Activated naive CD8-positive, alpha-beta T cell treated with anti-CD3 and anti-CD28 coated beads, Interleukin-2, amount 10 ng/mL, durations not matched to agents 7 days and 5 days (primary cell): ENCODE measurements around the gene NFIX. TPM values are rescaled to one million over a fixed set of nuclear protein-coding genes. Genes with fewer than 3 reads are reported as not detected.

ENCODE experiments used
- ATAC-seq: fragments of 150-1000 bp; cut with Tn5 transposase; one replicate; pipeline ENCODE4 v1.10.0; 2021; ENCODE audit warnings: low read depth, moderate library complexity
- POLR2A ChIA-PET: fragments of 350-600 bp; sonication (Branson Sonifier 250); formaldehyde crosslinking; loops from one replicate; lab custom pipeline; 2021; ENCODE audit warnings: antibody characterized with exemption; lab: Charles Lee
- DNase-seq: peaks from one replicate; pipeline ENCODE4 v3.0.0; 2021
- H3K27ac Mint-ChIP-seq: one replicate; pipeline ENCODE4 v1.8.0; 2022; ENCODE audit warnings: mild to moderate bottlenecking, mixed read lengths
- H3K27me3 Mint-ChIP-seq: one replicate; pipeline ENCODE4 v1.8.0; 2022; ENCODE audit warnings: mild to moderate bottlenecking, moderate library complexity, mixed read lengths
- H3K36me3 Mint-ChIP-seq: one replicate; pipeline ENCODE4 v1.8.0; 2021; ENCODE audit warnings: mild to moderate bottlenecking, mixed read lengths
- H3K4me1 Mint-ChIP-seq: one replicate; pipeline ENCODE4 v1.8.0; 2021; ENCODE audit warnings: mixed read lengths
- H3K4me3 Mint-ChIP-seq: one replicate; pipeline ENCODE4 v1.8.0; 2022; ENCODE audit warnings: mild to moderate bottlenecking, moderate library complexity, mixed read lengths
- H3K9me3 Mint-ChIP-seq: one replicate; pipeline ENCODE4 v1.8.0; 2021; ENCODE audit warnings: mixed read lengths
- total RNA-seq, 2 experiments: library from RNA; stranded (reverse); gene quantifications; one replicate each; pipeline ENCODE4 v1.2.3, GENCODE V29; 2021

The NFIX gene
- total RNA-seq, 2 experiments from 2014 or later, result 1.5 to 2.5 TPM

- H3K4me1 Mint-ChIP-seq, result peaks cover 17% of the 10 kb centered on the region
- ATAC-seq, result peak; percentile 38
- no peaks in the 10 kb centered on the region for H3K27me3 Mint-ChIP-seq
- H3K4me3 Mint-ChIP-seq, result peak within 1 kb of the TSS; percentile 92
- no peaks in the 10 kb centered on the region for H3K9me3 Mint-ChIP-seq
- peaks cover 5% of the 10 kb centered on the region for H3K36me3 Mint-ChIP-seq
- POLR2A ChIA-PET, result interaction anchor here (0.6 to 5.5 kb wide), 7 partner anchors 12 to 235 kb away, joined by 3 to 50 read pairs (median 3); partner anchors contain the start of gene DNASE2
- H3K27ac Mint-ChIP-seq, result peak within 1 kb of the TSS; percentile 92
- peak; percentile 88 for DNase-seq
Observed at GRCh38 chr19:13116282-13117175, 121.3 kb downstream of the NFIX start, which contains the start of gene TRMT1. Gene TRMT1, minus strand, starts transcription at chr19:13116740. Its CDS starts 341 bp downstream, at chr19:13116399.

- ATAC-seq (peak; percentile 7), DNase-seq (no peak)
- POLR2A ChIA-PET, result interaction anchor here (0.5 to 5.5 kb wide), 19 partner anchors 12 to 1361 kb away, joined by 3 to 50 read pairs (median 4); partner anchors contain the start of genes DNASE2, GCDH, IER2 and STX10
- H3K36me3 Mint-ChIP-seq, result peaks cover 5% of the 10 kb centered on the region
- H3K9me3 Mint-ChIP-seq, result no peaks in the 10 kb centered on the region
- H3K27ac Mint-ChIP-seq, result peak overlapping the region; percentile 92
- H3K27me3 Mint-ChIP-seq, result no peaks in the 10 kb centered on the region
- H3K4me1 Mint-ChIP-seq, result peaks cover 19% of the 10 kb centered on the region
- peak overlapping the region; percentile 92 for H3K4me3 Mint-ChIP-seq
Observed at GRCh38 chr19:13117176-13117771, 122.0 kb downstream of the NFIX start.

GRCh38 chr19:13117772-13118423 lies 122.6 kb downstream of the NFIX start, which contains the start of gene NACC1:
Gene NACC1, plus strand, starts transcription at chr19:13118264. Its CDS starts 16,944 bp downstream, at chr19:13135208.
- POLR2A ChIA-PET, result interaction anchor here (0.5 to 5.5 kb wide), 18 partner anchors 13 to 1361 kb away, joined by 3 to 50 read pairs (median 4); partner anchors contain the start of genes DNASE2, GCDH, IER2 and STX10
- Mint-ChIP-seq H3K27ac (peak within 1 kb of the TSS; percentile 92), H3K27me3 (no peaks in the 10 kb centered on the region), H3K4me1 (peaks cover 19% of the 10 kb centered on the region), H3K36me3 (peaks cover 5% of the 10 kb centered on the region), H3K4me3 (peak within 1 kb of the TSS; percentile 92), H3K9me3 (no peaks in the 10 kb centered on the region)
- ATAC-seq (peak; percentile 87), DNase-seq (peak; percentile 97)

GRCh38 chr19:13118424-13119193 lies 123.3 kb downstream of the NFIX start:
- peaks cover 5% of the 10 kb centered on the region for H3K36me3 Mint-ChIP-seq
- DNase-seq, result peak; percentile 61
- H3K27ac Mint-ChIP-seq, result peak overlapping the region; percentile 86
- peak; percentile 9 for ATAC-seq
- no peaks in the 10 kb centered on the region for H3K9me3 Mint-ChIP-seq
- H3K4me3 Mint-ChIP-seq, result peak overlapping the region; percentile 86
- H3K4me1 Mint-ChIP-seq, result peaks cover 21% of the 10 kb centered on the region
- POLR2A ChIA-PET, result interaction anchor here (0.7 to 5.5 kb wide), 16 partner anchors 12 to 228 kb away, joined by 3 to 50 read pairs (median 6); partner anchors contain the start of genes GCDH, IER2 and STX10
- no peaks in the 10 kb centered on the region for H3K27me3 Mint-ChIP-seq

GRCh38 chr19:13119627-13120026 lies 124.4 kb downstream of the NFIX start:
- no peak for ATAC-seq
- peak overlapping the region; percentile 86 for H3K4me3 Mint-ChIP-seq
- peaks cover 21% of the 10 kb centered on the region for H3K4me1 Mint-ChIP-seq
- H3K27me3 Mint-ChIP-seq, result no peaks in the 10 kb centered on the region
- H3K36me3 Mint-ChIP-seq, result peaks cover 5% of the 10 kb centered on the region
- POLR2A ChIA-PET, result interaction anchor here (0.7 to 5.5 kb wide), 5 partner anchors 11 to 51 kb away, joined by 3 to 50 read pairs (median 6); partner anchors contain the start of genes IER2 and STX10
- H3K27ac Mint-ChIP-seq, result peak overlapping the region; percentile 86
- DNase-seq, result no peak
- no peaks in the 10 kb centered on the region for H3K9me3 Mint-ChIP-seq

- Mint-ChIP-seq H3K4me1 (peaks cover 21% of the 10 kb centered on the region), H3K4me3 (peak overlapping the region; percentile 86), H3K27me3 (no peaks in the 10 kb centered on the region), H3K9me3 (no peaks in the 10 kb centered on the region), H3K36me3 (peaks cover 7% of the 10 kb centered on the region), H3K27ac (no peak overlapping the region)
- ATAC-seq (no peak), DNase-seq (no peak)
- POLR2A ChIA-PET, result interaction anchor here (1.4 to 5.5 kb wide), 4 partner anchors 10 to 32 kb away, joined by 6 to 50 read pairs (median 12); partner anchors contain the start of genes IER2 and STX10
Observed at GRCh38 chr19:13120031-13120430, 124.8 kb downstream of the NFIX start.

GRCh38 chr19:13120817-13121216 lies 125.5 kb downstream of the NFIX start:
- DNase-seq (no peak), ATAC-seq (no peak)
- no peaks in the 10 kb centered on the region for H3K27me3 Mint-ChIP-seq
- peaks cover 15% of the 10 kb centered on the region for H3K4me1 Mint-ChIP-seq
- H3K27ac Mint-ChIP-seq, result no peak overlapping the region
- POLR2A ChIA-PET, result interaction anchor here (2.7 to 5.5 kb wide), 2 partner anchors 29 to 32 kb away, joined by 18 to 50 read pairs; partner anchors contain the start of genes IER2 and STX10
- no peak overlapping the region for H3K4me3 Mint-ChIP-seq
- H3K36me3 Mint-ChIP-seq, result peaks cover 5% of the 10 kb centered on the region
- no peaks in the 10 kb centered on the region for H3K9me3 Mint-ChIP-seq

GRCh38 chr19:13121551-13122274 lies 126.4 kb downstream of the NFIX start:
- Mint-ChIP-seq H3K36me3 (peaks cover 5% of the 10 kb centered on the region), H3K27ac (no peak overlapping the region), H3K27me3 (no peaks in the 10 kb centered on the region), H3K4me3 (no peak overlapping the region), H3K9me3 (no peaks in the 10 kb centered on the region), H3K4me1 (peaks cover 15% of the 10 kb centered on the region)
- DNase-seq, result no peak
- no peak for ATAC-seq
- POLR2A ChIA-PET, result interaction anchor here (2.7 kb wide), 1 partner anchor 28 kb away, joined by 18 read pairs; the partner anchor contains the start of genes IER2 and STX10

GRCh38 chr19:13122275-13122878 lies 127.1 kb downstream of the NFIX start:
- Mint-ChIP-seq H3K4me3 (no peak overlapping the region), H3K36me3 (peaks cover 5% of the 10 kb centered on the region), H3K4me1 (peaks cover 15% of the 10 kb centered on the region), H3K9me3 (no peaks in the 10 kb centered on the region), H3K27ac (no peak overlapping the region), H3K27me3 (no peaks in the 10 kb centered on the region)
- POLR2A ChIA-PET, result interaction anchor here (1.3 kb wide), 1 partner anchor 30 kb away, joined by 3 read pairs; no protein-coding TSS in a partner anchor
- DNase-seq (no peak), ATAC-seq (no peak)

GRCh38 chr19:13122980-13123957 lies 128.0 kb downstream of the NFIX start:
- H3K9me3 Mint-ChIP-seq, result no peaks in the 10 kb centered on the region
- H3K4me1 Mint-ChIP-seq, result peaks cover 19% of the 10 kb centered on the region
- DNase-seq (no peak), ATAC-seq (no peak)
- H3K4me3 Mint-ChIP-seq, result no peak overlapping the region
- H3K36me3 Mint-ChIP-seq, result peaks cover 5% of the 10 kb centered on the region
- POLR2A ChIA-PET, result interaction anchor here (0.8 to 1.5 kb wide), 3 partner anchors 9 to 29 kb away, joined by 3 read pairs; no protein-coding TSS in a partner anchor
- no peak overlapping the region for H3K27ac Mint-ChIP-seq
- H3K27me3 Mint-ChIP-seq, result no peaks in the 10 kb centered on the region
